GM12892 (cell line): Measurements from ENCODE around the gene DEXI.

ENCODE experiments used
- POLR2A ChIP-seq: IDR thresholded peaks from 2 replicates; pipeline ENCODE4 v1.6.1; 2011; ENCODE audit warnings: low read depth, low read length, control low read depth
- POLR2AphosphoS5 ChIP-seq: IDR thresholded peaks from 2 replicates; pipeline ENCODE4 v1.6.1; 2011; ENCODE audit warnings: low read depth, low read length, control low read depth
- TAF1 ChIP-seq: IDR thresholded peaks from 2 replicates; pipeline ENCODE4 v1.6.1; 2011; ENCODE audit warnings: low read depth, mild to moderate bottlenecking, control low read depth, low read length, borderline replicate concordance

DNA sequence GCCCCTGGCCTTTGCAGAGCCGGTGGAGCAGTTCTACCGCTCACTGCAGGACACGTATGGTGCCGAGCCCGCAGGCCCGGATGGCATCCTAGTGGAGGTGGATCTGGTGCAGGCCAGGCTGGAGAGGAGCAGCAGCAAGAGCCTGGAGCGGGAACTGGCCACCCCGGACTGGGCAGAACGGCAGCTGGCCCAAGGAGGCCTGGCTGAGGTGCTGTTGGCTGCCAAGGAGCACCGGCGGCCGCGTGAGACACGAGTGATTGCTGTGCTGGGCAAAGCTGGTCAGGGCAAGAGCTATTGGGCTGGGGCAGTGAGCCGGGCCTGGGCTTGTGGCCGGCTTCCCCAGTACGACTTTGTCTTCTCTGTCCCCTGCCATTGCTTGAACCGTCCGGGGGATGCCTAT is 35.8 kb downstream of the DEXI start:
- TF ChIP-seq POLR2A = no peak
- no peak for TF ChIP-seq POLR2AphosphoS5
- no peak for TF ChIP-seq TAF1
